Karpas-422 (cell line): Measurements from ENCODE around the gene MFSD6. TPM values are rescaled to one million over a fixed set of nuclear protein-coding genes. Genes with fewer than 3 reads are reported as not detected.

Source experiments
- DNase-seq: peaks from one replicate; pipeline ENCODE4 v3.0.0-alpha.2; 2015
- H2AFZ ChIP-seq: fragments of 200-600 bp; sonication (generic); 2 replicates; pipeline ENCODE4 v1.6.1; 2014; ENCODE audit warnings: antibody characterized with exemption, low read length, mixed read lengths
- H3K27ac ChIP-seq: fragments of 200-600 bp; sonication (generic); 2 replicates; pipeline ENCODE4 v1.5.1; 2014; ENCODE audit warnings: mild to moderate bottlenecking, low read length, moderate library complexity
- H3K27me3 ChIP-seq: fragments of 200-600 bp; sonication (generic); 2 replicates; pipeline ENCODE4 v1.6.1; 2014; ENCODE audit warnings: low read length, mixed read lengths
- H3K36me3 ChIP-seq: fragments of 200-600 bp; sonication (generic); 2 replicates; pipeline ENCODE4 v1.6.1; 2014; ENCODE audit warnings: low read length, mixed read lengths; ENCODE audit not compliant: insufficient read depth
- H3K4me1 ChIP-seq: fragments of 200-600 bp; sonication (generic); 2 replicates; pipeline ENCODE4 v1.6.1; 2014; ENCODE audit warnings: mild to moderate bottlenecking, low read length, mixed read lengths
- H3K4me2 ChIP-seq: fragments of 200-600 bp; sonication (generic); 2 replicates; pipeline ENCODE4 v1.6.1; 2014; ENCODE audit warnings: low read length, low read depth, mild to moderate bottlenecking; ENCODE audit not compliant: poor library complexity, severe bottlenecking
- H3K4me3 ChIP-seq: fragments of 200-600 bp; sonication (generic); 2 replicates; pipeline ENCODE4 v1.5.1; 2014; ENCODE audit warnings: mild to moderate bottlenecking, antibody characterized with exemption, low read length, mixed read lengths
- H3K79me2 ChIP-seq: fragments of 200-600 bp; sonication (generic); 2 replicates; pipeline ENCODE4 v1.6.1; 2014; ENCODE audit warnings: mild to moderate bottlenecking, low read length, mixed read lengths
- H3K9ac ChIP-seq: fragments of 200-600 bp; sonication (generic); 2 replicates; pipeline ENCODE4 v1.6.0; 2014; ENCODE audit warnings: low read length
- H3K9me2 ChIP-seq: fragments of 200-600 bp; sonication (generic), shearing (Covaris generic); replicated peaks from 2 replicates; pipeline ENCODE4 v1.6.0; 2014; ENCODE audit warnings: mild to moderate bottlenecking, low read length, moderate library complexity; ENCODE audit not compliant: insufficient read depth
- H3K9me3 ChIP-seq: fragments of 300-700, 200-600 bp; sonication (generic); 2 replicates; pipeline ENCODE4 v1.6.1; 2014; ENCODE audit warnings: low read length, mixed read lengths
- H4K20me1 ChIP-seq: fragments of 200-600 bp; sonication (generic); 2 replicates; pipeline ENCODE4 v1.6.1; 2014; ENCODE audit warnings: mild to moderate bottlenecking, antibody characterized with exemption, low read length, low read depth; ENCODE audit not compliant: insufficient read depth
- total RNA-seq: library from RNA; depleted of rRNA; stranded (reverse); fragments of >200 nt; shearing (Covaris generic); gene quantifications from 2 replicates; pipeline ENCODE4 v1.2.3, GENCODE V29; 2014; ENCODE audit warnings: low replicate concordance

MFSD6 gene
- total RNA-seq, 1 experiment from 2014 or later, result 65.9 TPM

GRCh38 chr2:190528521-190529001 is 120.4 kb downstream of the MFSD6 start:
- no peak overlapping the region for H2AFZ ChIP-seq
- peaks cover 2% of the 10 kb centered on the region; the same call in 1 of the 2 replicates for H3K36me3 ChIP-seq
- H4K20me1 ChIP-seq, result no peaks in the 10 kb centered on the region
- no peaks in the 10 kb centered on the region for H3K27me3 ChIP-seq
- peak overlapping the region; percentile 53 for H3K9ac ChIP-seq
- H3K9me2 ChIP-seq, result no peaks in the 10 kb centered on the region
- no peaks in the 10 kb centered on the region for H3K9me3 ChIP-seq
- peak overlapping the region; percentile 91 for H3K27ac ChIP-seq
- H3K79me2 ChIP-seq, result peaks cover 32% of the 10 kb centered on the region
- peaks cover 83% of the 10 kb centered on the region for H3K4me1 ChIP-seq
- H3K4me2 ChIP-seq, result peak overlapping the region; percentile 63
- peak overlapping the region; percentile 47; the same call in 1 of the 2 replicates for H3K4me3 ChIP-seq
- DNase-seq, result peak; percentile 59

GRCh38 chr2:190529486-190530247 is 121.5 kb downstream of the MFSD6 start:
- no peak overlapping the region for H2AFZ ChIP-seq

GRCh38 chr2:190530248-190530900 is 122.2 kb downstream of the MFSD6 start:
- Histone ChIP-seq H3K36me3 (no peaks in the 10 kb centered on the region), H2AFZ (no peak overlapping the region), H3K4me3 (no peak overlapping the region), H3K4me2 (peak overlapping the region; percentile 44), H3K27me3 (no peaks in the 10 kb centered on the region), H3K79me2 (peaks cover 31% of the 10 kb centered on the region), H3K4me1 (peaks cover 94% of the 10 kb centered on the region), H3K27ac (peak overlapping the region; percentile 91), H4K20me1 (no peaks in the 10 kb centered on the region), H3K9me2 (no peaks in the 10 kb centered on the region), H3K9me3 (no peaks in the 10 kb centered on the region), H3K9ac (peak overlapping the region; percentile 35)
- no peak for DNase-seq

More at GRCh38 chr2:190529486-190530247, 121.5 kb downstream of the MFSD6 start:
- Histone ChIP-seq H3K4me1 (peaks cover 89% of the 10 kb centered on the region), H3K9me3 (no peaks in the 10 kb centered on the region), H3K27me3 (no peaks in the 10 kb centered on the region), H3K4me3 (no peak overlapping the region), H3K79me2 (peaks cover 36% of the 10 kb centered on the region), H4K20me1 (no peaks in the 10 kb centered on the region), H3K27ac (peak overlapping the region; percentile 91), H3K4me2 (peak overlapping the region; percentile 44), H3K36me3 (peaks cover under 1% of the 10 kb centered on the region; the same call in 1 of the 2 replicates), H3K9ac (peak overlapping the region; percentile 35), H3K9me2 (no peaks in the 10 kb centered on the region)
- no peak for DNase-seq

GRCh38 chr2:190532581-190532980 is 124.4 kb downstream of the MFSD6 start:
- Histone ChIP-seq H3K79me2 (peaks cover 17% of the 10 kb centered on the region), H3K4me2 (peak overlapping the region; percentile 89), H2AFZ (no peak overlapping the region), H4K20me1 (no peaks in the 10 kb centered on the region), H3K27me3 (no peaks in the 10 kb centered on the region), H3K4me1 (peaks cover 77% of the 10 kb centered on the region), H3K27ac (peak overlapping the region; percentile 81; the same call in 1 of the 2 replicates), H3K4me3 (peak overlapping the region; percentile 77), H3K9me2 (no peaks in the 10 kb centered on the region), H3K9ac (no peak overlapping the region), H3K9me3 (no peaks in the 10 kb centered on the region), H3K36me3 (peaks cover 8% of the 10 kb centered on the region; the same call in 1 of the 2 replicates)
- no peak for DNase-seq

GRCh38 chr2:190533175-190533967 is 125.2 kb downstream of the MFSD6 start:
- 0 out of 2 replicates have a peak, but pooled peaks cover under 1% of the 10 kb centered on the region for H3K9me3 ChIP-seq
- H3K27ac ChIP-seq, result peak overlapping the region; percentile 81
- no peaks in the 10 kb centered on the region for H3K9me2 ChIP-seq
- DNase-seq, result no peak
- peak overlapping the region; percentile 77 for H3K4me3 ChIP-seq
- peaks cover 69% of the 10 kb centered on the region for H3K4me1 ChIP-seq
- H3K79me2 ChIP-seq, result peaks cover 17% of the 10 kb centered on the region
- peak overlapping the region; percentile 89 for H3K4me2 ChIP-seq
- H4K20me1 ChIP-seq, result no peaks in the 10 kb centered on the region
- peak overlapping the region; percentile 89 for H3K9ac ChIP-seq
- peak overlapping the region; percentile 72; the same call in 1 of the 2 replicates for H2AFZ ChIP-seq
- H3K36me3 ChIP-seq, result peaks cover 8% of the 10 kb centered on the region; the same call in 1 of the 2 replicates
- H3K27me3 ChIP-seq, result no peaks in the 10 kb centered on the region

- peaks cover 8% of the 10 kb centered on the region; the same call in 1 of the 2 replicates for H3K36me3 ChIP-seq
- no peaks in the 10 kb centered on the region for H3K9me2 ChIP-seq
- H3K79me2 ChIP-seq, result peaks cover 17% of the 10 kb centered on the region
- H3K27me3 ChIP-seq, result no peaks in the 10 kb centered on the region
- H3K4me3 ChIP-seq, result peak overlapping the region; percentile 77
- peak overlapping the region; percentile 89 for H3K4me2 ChIP-seq
- H2AFZ ChIP-seq, result peak overlapping the region; percentile 72; the same call in 1 of the 2 replicates
- H3K27ac ChIP-seq, result peak overlapping the region; percentile 81
- peaks cover 6% of the 10 kb centered on the region; the same call in 1 of the 2 replicates for H3K9me3 ChIP-seq
- peak overlapping the region; percentile 89 for H3K9ac ChIP-seq
- no peaks in the 10 kb centered on the region for H4K20me1 ChIP-seq
- H3K4me1 ChIP-seq, result peaks cover 63% of the 10 kb centered on the region
- DNase-seq, result peak; percentile 80
These were observed 125.8 kb downstream of the MFSD6 start for GRCh38 chr2:190533968-190534309.

- H3K79me2 ChIP-seq, result peaks cover 17% of the 10 kb centered on the region
- no peaks in the 10 kb centered on the region for H3K9me2 ChIP-seq
- H3K9me3 ChIP-seq, result peaks cover 7% of the 10 kb centered on the region; the same call in 1 of the 2 replicates
- H3K27ac ChIP-seq, result peak within 1 kb of the TSS; percentile 81
- peak within 1 kb of the TSS; percentile 72 for H2AFZ ChIP-seq
- H3K4me2 ChIP-seq, result peak within 1 kb of the TSS; percentile 89
- H3K27me3 ChIP-seq, result no peaks in the 10 kb centered on the region
- peaks cover 58% of the 10 kb centered on the region for H3K4me1 ChIP-seq
- H4K20me1 ChIP-seq, result no peaks in the 10 kb centered on the region
- H3K9ac ChIP-seq, result peak within 1 kb of the TSS; percentile 89
- peak within 1 kb of the TSS; percentile 77 for H3K4me3 ChIP-seq
- DNase-seq, result peak; percentile 94
- H3K36me3 ChIP-seq, result peaks cover 8% of the 10 kb centered on the region; the same call in 1 of the 2 replicates
These were observed 126.4 kb downstream of the MFSD6 start, which contains the start of gene NEMP2 for GRCh38 chr2:190534310-190535120. Gene NEMP2 (minus strand): TSS chr2:190534722. CDS start chr2:190534655, 67 bp downstream.
